SU-DHL-6 (cell line): ENCODE measurements around the gene SVIL.

ENCODE experiments used
- H2AFZ ChIP-seq: fragments of 200-600 bp; sonication (generic); 2 replicates; pipeline ENCODE4 v1.6.1; 2014; ENCODE audit warnings: low read depth, mild to moderate bottlenecking, moderate library complexity, mixed read lengths, antibody characterized with exemption, low read length; ENCODE audit not compliant: severe bottlenecking
- H3F3A ChIP-seq: fragments of 200-600 bp; shearing (Covaris generic); 2 replicates; pipeline ENCODE4 v1.6.0; 2016; ENCODE audit warnings: antibody characterized with exemption, mild to moderate bottlenecking; ENCODE audit not compliant: insufficient read depth
- H3K27ac ChIP-seq: fragments of 200-600 bp; sonication (generic); 2 replicates; pipeline ENCODE4 v1.5.1; 2016; ENCODE audit warnings: low read depth, mild to moderate bottlenecking, low read length, moderate library complexity, mixed read lengths
- H3K27me3 ChIP-seq: fragments of 200-600 bp; sonication (generic), shearing (Covaris generic); 2 replicates; pipeline ENCODE4 v1.6.0; 2014; ENCODE audit warnings: mild to moderate bottlenecking, low read length
- H3K36me3 ChIP-seq: fragments of 200-600 bp; sonication (generic); 2 replicates; pipeline ENCODE4 v1.6.1; 2014; ENCODE audit warnings: mild to moderate bottlenecking, low read length, mixed read lengths
- H3K4me2 ChIP-seq: fragments of 300-600, 200-600 bp; shearing (Covaris generic), sonication (generic); 2 replicates; pipeline ENCODE4 v1.6.0; 2014; ENCODE audit warnings: low read length, low read depth, mild to moderate bottlenecking; ENCODE audit not compliant: poor library complexity, severe bottlenecking
- H3K4me3 ChIP-seq: fragments of 200-600 bp; sonication (generic); 2 replicates; pipeline ENCODE4 v1.5.1; 2014; ENCODE audit warnings: antibody characterized with exemption, low read length, mild to moderate bottlenecking, mixed read lengths; ENCODE audit not compliant: insufficient read depth, poor library complexity, severe bottlenecking
- H3K79me2 ChIP-seq: fragments of 200-600 bp; sonication (generic); 2 replicates; pipeline ENCODE4 v1.6.1; 2014; ENCODE audit warnings: mild to moderate bottlenecking, low read length, moderate library complexity; ENCODE audit not compliant: insufficient read depth
- H3K9ac ChIP-seq: fragments of 200-600 bp; sonication (generic); 2 replicates; pipeline ENCODE4 v1.7.0; 2014; ENCODE audit warnings: mild to moderate bottlenecking, low read length
- H3K9me2 ChIP-seq: fragments of 200-600 bp; sonication (generic); replicated peaks from 2 replicates; pipeline ENCODE4 v1.6.1; 2014; ENCODE audit warnings: low read length; ENCODE audit not compliant: insufficient read depth
- H3K9me3 ChIP-seq: fragments of 200-600 bp; sonication (generic); 2 replicates; pipeline ENCODE4 v1.6.1; 2014; ENCODE audit warnings: low read length, mixed read lengths; ENCODE audit not compliant: insufficient read depth
- H4K20me1 ChIP-seq: fragments of 200-600 bp; sonication (generic); 2 replicates; pipeline ENCODE4 v1.6.1; 2014; ENCODE audit warnings: low read depth, mild to moderate bottlenecking, antibody characterized with exemption, low read length, moderate library complexity, mixed read lengths
- EZH2phosphoT487 ChIP-seq: fragments of 200-600 bp; sonication (generic), shearing (Covaris generic); conservative IDR thresholded peaks from 2 replicates; pipeline ENCODE4 v1.6.1; 2018; ENCODE audit warnings: mild to moderate bottlenecking, antibody characterized with exemption, low read length, moderate library complexity, mixed read lengths
- TF ChIP-seq, protein P1 (sequence below): fragments of 200-600 bp; sonication (generic); IDR thresholded peaks from one replicate; pipeline ENCODE4 v1.5.1; 2017; ENCODE audit warnings: antibody characterized with exemption, mild to moderate bottlenecking, low read length, moderate library complexity; ENCODE audit not compliant: insufficient read depth, poor library complexity, severe bottlenecking

The SVIL gene

DNA sequence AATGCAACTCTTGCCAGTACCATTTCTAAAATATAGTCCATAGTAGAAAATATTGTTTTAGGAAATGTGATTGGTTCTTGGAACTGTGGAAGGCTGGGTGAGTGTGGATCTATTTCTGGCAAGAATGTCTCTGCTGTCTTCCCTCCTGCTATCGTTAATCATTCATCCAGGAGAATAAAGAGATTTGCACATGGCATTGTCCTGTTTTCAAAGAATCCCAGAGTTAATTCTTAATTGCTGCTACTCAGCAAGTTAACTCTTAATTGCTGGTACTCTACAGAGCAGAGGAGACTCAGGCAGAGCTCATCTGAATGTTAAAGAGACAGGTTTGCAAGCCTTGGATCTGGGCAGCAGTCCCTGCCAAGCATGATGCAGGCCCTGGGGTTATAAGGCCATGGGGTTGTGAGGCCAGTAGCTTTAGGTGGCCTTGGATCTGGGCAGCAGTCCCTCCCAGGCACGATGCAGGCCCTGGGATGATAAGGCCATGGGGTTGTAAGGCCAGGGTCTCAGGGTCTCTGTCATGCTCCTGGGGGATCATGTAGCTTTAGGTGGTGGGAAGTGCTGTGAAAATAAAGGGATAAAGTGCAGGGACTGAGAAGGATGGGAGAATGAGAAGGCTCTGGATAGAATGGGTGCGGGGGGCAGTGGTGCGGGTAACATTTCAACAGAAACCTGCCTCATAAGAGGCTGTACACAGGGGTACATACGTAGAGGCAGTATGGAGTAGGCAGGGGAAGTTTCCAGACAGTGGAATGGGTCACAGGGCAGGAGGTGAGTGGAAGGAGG is 162.3 kb downstream of the SVIL start:
- Histone ChIP-seq H3F3A (no peaks in the 10 kb centered on the region), H3K9me3 (no peaks in the 10 kb centered on the region), H3K9me2 (no peaks in the 10 kb centered on the region), H3K27ac (no peak overlapping the region), H3K36me3 (no peaks in the 10 kb centered on the region), H3K4me3 (no peak overlapping the region), H3K4me2 (no peak overlapping the region), H3K27me3 (no peaks in the 10 kb centered on the region), H3K79me2 (no peaks in the 10 kb centered on the region), H4K20me1 (no peaks in the 10 kb centered on the region), H2AFZ (no peak overlapping the region), H3K9ac (no peak overlapping the region)
- TF ChIP-seq, protein P1, sequence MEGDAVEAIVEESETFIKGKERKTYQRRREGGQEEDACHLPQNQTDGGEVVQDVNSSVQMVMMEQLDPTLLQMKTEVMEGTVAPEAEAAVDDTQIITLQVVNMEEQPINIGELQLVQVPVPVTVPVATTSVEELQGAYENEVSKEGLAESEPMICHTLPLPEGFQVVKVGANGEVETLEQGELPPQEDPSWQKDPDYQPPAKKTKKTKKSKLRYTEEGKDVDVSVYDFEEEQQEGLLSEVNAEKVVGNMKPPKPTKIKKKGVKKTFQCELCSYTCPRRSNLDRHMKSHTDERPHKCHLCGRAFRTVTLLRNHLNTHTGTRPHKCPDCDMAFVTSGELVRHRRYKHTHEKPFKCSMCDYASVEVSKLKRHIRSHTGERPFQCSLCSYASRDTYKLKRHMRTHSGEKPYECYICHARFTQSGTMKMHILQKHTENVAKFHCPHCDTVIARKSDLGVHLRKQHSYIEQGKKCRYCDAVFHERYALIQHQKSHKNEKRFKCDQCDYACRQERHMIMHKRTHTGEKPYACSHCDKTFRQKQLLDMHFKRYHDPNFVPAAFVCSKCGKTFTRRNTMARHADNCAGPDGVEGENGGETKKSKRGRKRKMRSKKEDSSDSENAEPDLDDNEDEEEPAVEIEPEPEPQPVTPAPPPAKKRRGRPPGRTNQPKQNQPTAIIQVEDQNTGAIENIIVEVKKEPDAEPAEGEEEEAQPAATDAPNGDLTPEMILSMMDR: no peak
- TF ChIP-seq EZH2phosphoT487: no peak

DNA sequence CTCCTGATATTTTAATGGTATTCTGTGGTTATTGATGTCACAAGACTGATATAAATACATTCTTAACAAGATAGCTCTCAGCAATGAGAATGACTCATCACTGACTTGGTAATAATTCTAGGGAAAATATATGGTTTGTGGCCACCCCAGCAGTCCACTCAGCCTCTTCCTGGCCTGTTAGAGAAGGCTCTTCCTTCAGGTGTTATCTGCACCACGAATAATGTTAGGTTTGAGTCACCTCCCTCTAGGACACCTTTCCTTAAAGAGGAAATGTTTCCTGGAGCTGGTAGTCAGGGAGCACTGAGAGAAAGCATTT is 163.3 kb downstream of the SVIL start:
- Histone ChIP-seq H3K9me2 (no peaks in the 10 kb centered on the region), H3K36me3 (no peaks in the 10 kb centered on the region), H3K79me2 (no peaks in the 10 kb centered on the region), H3K4me3 (no peak overlapping the region), H2AFZ (no peak overlapping the region), H3K9me3 (no peaks in the 10 kb centered on the region), H3K4me2 (no peak overlapping the region), H3K9ac (no peak overlapping the region), H4K20me1 (no peaks in the 10 kb centered on the region), H3K27me3 (no peaks in the 10 kb centered on the region), H3F3A (no peaks in the 10 kb centered on the region), H3K27ac (no peak overlapping the region)
- TF ChIP-seq, protein P1: no peak
- TF ChIP-seq EZH2phosphoT487: no peak

DNA sequence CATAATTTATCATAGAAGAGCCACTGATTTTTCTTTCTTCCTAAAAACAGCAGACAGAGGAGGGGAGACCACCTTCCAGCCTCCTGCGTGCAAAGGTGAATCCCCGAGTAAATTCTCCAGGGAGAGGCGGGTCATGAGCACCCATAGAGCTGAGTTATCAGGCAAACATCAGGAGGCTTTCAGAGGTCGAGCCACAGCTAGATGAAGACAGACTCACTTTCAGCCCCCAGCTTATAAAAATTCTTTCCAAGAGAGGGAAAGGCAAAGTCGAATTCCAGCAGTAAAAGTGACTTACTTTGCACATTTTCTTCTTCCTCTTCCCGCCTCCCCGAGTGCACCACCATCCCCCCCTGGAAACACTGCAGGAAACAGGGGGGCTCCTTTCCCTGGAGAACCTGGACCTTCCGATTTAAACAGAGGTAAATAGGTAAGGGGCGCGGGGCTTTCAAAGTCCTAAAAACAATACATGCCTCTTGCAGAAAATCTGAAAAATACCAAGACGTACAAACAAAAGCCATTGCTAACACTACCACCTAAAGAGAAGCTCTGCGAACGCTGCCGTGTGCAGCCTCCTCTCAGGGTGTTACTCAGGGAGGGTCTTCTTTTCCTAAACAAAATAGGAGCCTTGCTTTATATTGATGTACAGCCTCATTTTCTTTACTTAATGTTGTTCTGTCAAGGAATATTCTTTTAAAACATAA is 163.8 kb downstream of the SVIL start:
- H3K4me2 ChIP-seq: no peak overlapping the region
- TF ChIP-seq EZH2phosphoT487: no peak
- TF ChIP-seq, protein P1: no peak
- no peaks in the 10 kb centered on the region for H3K36me3 ChIP-seq
- no peak overlapping the region for H3K4me3 ChIP-seq
- no peaks in the 10 kb centered on the region for H3K79me2 ChIP-seq
- H2AFZ ChIP-seq: no peak overlapping the region
- no peak overlapping the region for H3K27ac ChIP-seq
- H4K20me1 ChIP-seq: no peaks in the 10 kb centered on the region
- no peaks in the 10 kb centered on the region for H3K9me2 ChIP-seq
- no peaks in the 10 kb centered on the region for H3K9me3 ChIP-seq
- no peaks in the 10 kb centered on the region for H3F3A ChIP-seq
- H3K9ac ChIP-seq: no peak overlapping the region
- H3K27me3 ChIP-seq: no peaks in the 10 kb centered on the region
